ENCODE data around the gene EFEMP2. TPM values are rescaled to one million over a fixed set of nuclear protein-coding genes. Genes with fewer than 3 reads are reported as not detected.
A peak's percentile ranks its signal among the peaks of the same experiment; 100 is the strongest.

The EFEMP2 gene
- total RNA-seq, 6 experiments from 2014 or later = 5.1 to 13.9 (median 7.8) TPM

DNA sequence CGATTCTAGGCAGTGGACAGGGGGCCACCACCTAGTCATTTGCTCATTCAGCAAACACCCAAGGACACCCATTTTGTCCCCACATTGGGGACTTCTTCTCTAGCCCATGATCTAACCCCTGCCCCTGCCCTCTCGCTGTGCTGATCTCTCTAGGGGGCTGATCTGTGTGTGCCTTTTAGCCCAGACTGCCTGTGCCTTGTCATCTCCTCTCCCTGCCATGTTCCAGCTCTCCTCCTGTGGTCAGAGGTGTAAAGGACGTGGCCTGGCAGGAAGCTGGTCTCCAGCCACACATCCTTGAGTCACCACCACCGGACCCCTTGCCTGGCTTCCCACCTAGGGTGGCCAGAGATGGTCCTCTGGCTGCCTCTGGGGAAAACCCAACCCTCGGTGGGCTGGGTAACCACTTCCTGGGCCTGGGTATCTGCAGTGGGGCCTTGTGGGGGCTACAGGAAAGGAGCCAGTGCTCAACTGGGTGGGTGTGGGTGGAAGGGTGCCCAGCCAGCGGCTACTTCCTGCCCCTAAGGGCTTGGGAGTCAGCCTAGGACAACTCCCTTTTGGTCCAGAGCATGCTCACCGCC, 8.3 kb upstream of the EFEMP2 start:
- Histone ChIP-seq H3K27ac (no peak overlapping the region), H3K36me3 (peaks cover 0 to 11% (median 0%) of the 10 kb centered on the region in 4 donors), H3K4me3 (no peak overlapping the region), H3K4me1 (no peaks in the 10 kb centered on the region), H3K9me3 (no peaks in the 10 kb centered on the region), H3K27me3 (no peaks in the 10 kb centered on the region)
- no peak for ATAC-seq
- DNase-seq = no peak
- intact Hi-C loops (cut with DNase I) = loop anchor here (10.0 kb wide), 1 partner anchor 104 kb away; no protein-coding TSS in a partner anchor
- WGBS (ENCODE audit: insufficient coverage, low coverage, low lambda C conversion rate, missing lambda C conversion rate) = 92% methylated on average over 2 of the region's 7 CpGs
- TF ChIP-seq, protein P1, sequence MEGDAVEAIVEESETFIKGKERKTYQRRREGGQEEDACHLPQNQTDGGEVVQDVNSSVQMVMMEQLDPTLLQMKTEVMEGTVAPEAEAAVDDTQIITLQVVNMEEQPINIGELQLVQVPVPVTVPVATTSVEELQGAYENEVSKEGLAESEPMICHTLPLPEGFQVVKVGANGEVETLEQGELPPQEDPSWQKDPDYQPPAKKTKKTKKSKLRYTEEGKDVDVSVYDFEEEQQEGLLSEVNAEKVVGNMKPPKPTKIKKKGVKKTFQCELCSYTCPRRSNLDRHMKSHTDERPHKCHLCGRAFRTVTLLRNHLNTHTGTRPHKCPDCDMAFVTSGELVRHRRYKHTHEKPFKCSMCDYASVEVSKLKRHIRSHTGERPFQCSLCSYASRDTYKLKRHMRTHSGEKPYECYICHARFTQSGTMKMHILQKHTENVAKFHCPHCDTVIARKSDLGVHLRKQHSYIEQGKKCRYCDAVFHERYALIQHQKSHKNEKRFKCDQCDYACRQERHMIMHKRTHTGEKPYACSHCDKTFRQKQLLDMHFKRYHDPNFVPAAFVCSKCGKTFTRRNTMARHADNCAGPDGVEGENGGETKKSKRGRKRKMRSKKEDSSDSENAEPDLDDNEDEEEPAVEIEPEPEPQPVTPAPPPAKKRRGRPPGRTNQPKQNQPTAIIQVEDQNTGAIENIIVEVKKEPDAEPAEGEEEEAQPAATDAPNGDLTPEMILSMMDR (IDR thresholded peaks at IDR 0.05) = no peak
- TF ChIP-seq POLR2A (IDR thresholded peaks at IDR 0.05) = no peak

DNA sequence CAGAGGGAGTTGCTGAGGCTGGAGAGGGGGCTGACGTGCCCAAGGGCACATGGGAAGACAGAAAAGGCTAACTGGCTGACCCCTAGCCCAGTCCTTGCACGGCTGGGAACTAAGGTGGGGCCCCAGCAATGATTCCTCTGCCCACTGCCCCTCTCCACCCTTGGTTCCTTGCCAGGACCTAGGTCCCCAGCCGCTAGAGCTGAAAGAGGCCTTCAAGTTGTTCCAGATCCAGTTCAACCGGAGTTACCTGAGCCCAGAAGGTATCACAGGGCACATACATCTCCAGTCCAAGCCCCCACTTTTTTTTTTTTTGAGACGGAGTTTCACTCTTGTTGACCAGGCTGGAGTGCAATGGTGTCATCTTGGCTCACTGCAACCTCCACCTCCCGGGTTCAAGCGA, 7.4 kb upstream of the EFEMP2 start:
- 100% methylated on average over 3 of the region's 7 CpGs for WGBS (ENCODE audit: insufficient coverage, low coverage, low lambda C conversion rate, missing lambda C conversion rate)
- no peak overlapping the region for H3K4me3 ChIP-seq
- H3K36me3 ChIP-seq = peaks cover 0 to 11% (median 0%) of the 10 kb centered on the region in 4 donors
- TF ChIP-seq, protein P1 (IDR thresholded peaks at IDR 0.05) = no peak
- TF ChIP-seq POLR2A (IDR thresholded peaks at IDR 0.05) = no peak
- H3K27me3 ChIP-seq = no peaks in the 10 kb centered on the region
- H3K9me3 ChIP-seq = no peaks in the 10 kb centered on the region
- no peak for ATAC-seq
- DNase-seq = no peak
- no peak overlapping the region for H3K27ac ChIP-seq
- H3K4me1 ChIP-seq = no peaks in the 10 kb centered on the region
- intact Hi-C loops (cut with DNase I) = loop anchor here (10.0 kb wide), 1 partner anchor 105 kb away; no protein-coding TSS in a partner anchor

DNA sequence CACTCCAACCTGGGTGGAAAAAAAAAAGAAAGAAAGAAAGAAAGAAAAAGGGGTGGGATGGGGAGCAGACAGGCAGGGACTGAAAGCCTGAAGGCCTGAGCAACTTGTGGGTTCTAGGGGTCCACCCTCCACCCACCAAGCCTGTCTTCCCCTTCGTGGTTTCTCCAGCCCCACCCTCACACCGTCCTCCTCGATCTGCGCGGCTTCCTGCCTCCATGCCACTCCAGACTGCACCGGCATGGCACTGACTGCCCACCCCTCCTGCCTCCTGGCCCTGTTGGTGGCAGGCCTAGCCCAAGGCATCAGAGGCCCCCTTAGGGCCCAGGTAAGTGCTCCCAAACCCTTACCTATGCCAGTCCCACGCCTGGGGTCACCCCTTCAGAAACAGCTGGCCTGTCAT, 7.0 kb upstream of the EFEMP2 start, which contains the start of gene CTSW:
Gene CTSW (plus strand): TSS at position 221 of the 400 bp plus-strand sequence. CDS start 18 bp downstream, at position 239.
- intact Hi-C loops (cut with DNase I) = loop anchor here (10.0 kb wide), 1 partner anchor 105 kb away; no protein-coding TSS in a partner anchor
- no peak within 1 kb of the TSS for H3K4me3 ChIP-seq
- TF ChIP-seq, protein P1 (IDR thresholded peaks at IDR 0.05) = no peak
- TF ChIP-seq POLR2A (IDR thresholded peaks at IDR 0.05) = no peak

DNA sequence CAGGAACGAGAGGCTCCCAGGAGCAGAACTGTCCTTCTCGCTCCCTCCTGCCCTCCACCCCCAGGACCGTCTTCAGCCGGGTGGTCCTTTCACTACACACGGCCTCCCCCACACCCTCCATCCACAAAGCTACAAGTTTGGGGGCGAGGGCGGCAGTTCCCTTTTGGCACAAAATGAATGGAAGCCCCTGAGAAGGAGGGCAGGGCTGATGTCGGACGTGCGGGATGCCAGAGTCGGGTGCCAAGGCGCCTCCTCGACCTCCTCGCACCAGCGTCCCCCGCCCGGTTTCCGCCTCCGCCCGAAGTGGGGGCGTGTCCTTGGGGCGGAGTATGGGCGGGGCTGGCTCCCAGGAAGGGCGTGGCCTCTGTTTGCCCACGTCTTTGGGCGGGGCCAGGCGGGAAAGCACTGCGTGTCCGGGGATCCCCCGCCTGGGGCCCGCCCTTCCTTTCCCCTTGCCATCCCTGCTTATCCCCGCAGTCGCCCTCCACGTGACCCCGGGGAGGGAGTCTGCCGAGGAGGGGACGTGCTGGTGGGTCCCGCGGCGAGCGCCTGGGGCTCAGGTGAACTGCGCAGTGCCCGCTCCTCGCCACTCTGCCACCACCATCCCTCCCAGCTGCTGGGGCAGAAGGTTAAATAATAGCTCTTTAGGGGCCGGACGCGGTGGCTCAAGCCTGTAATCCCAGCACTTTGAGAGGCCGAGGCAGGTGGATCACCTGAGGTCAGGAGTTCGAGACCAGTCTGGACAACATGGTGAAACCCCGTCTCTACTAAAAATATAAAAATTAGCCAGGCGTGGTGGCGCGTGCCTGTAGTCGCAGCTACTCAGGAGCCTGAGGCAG, 937 bp upstream of the EFEMP2 start:
- intact Hi-C loops (cut with DNase I) = no loop called here
- Histone ChIP-seq H3K27ac (peak overlapping the region; percentile 56 to 88 (median 69)), H3K4me3 (peak overlapping the region; percentile 27 to 55 (median 45)), H3K36me3 (no peaks in the 10 kb centered on the region), H3K4me1 (peaks cover 0 to 9% (median 0%) of the 10 kb centered on the region in 4 donors), H3K27me3 (no peaks in the 10 kb centered on the region), H3K9me3 (no peaks in the 10 kb centered on the region)
- WGBS (ENCODE audit: insufficient coverage, low coverage, low lambda C conversion rate, missing lambda C conversion rate) = 14% methylated on average over 30 of the region's 54 CpGs
- peak; percentile 95 to 97 (median 96) for DNase-seq
- TF ChIP-seq POLR2A (IDR thresholded peaks at IDR 0.05) = peak; percentile 80
- TF ChIP-seq, protein P1 (IDR thresholded peaks at IDR 0.05) = no peak
- peak; percentile 96 to 98 (median 97) for ATAC-seq

More for the DNA sequence above, 7.0 kb upstream of the EFEMP2 start, which contains the start of gene CTSW:
- peaks cover 0 to 11% (median 0%) of the 10 kb centered on the region in 4 donors for H3K36me3 ChIP-seq
- H3K4me1 ChIP-seq = no peaks in the 10 kb centered on the region
- no peak within 1 kb of the TSS for H3K27ac ChIP-seq
- peak in 2 of 4 donors; percentile 16 to 22 for ATAC-seq
- no peak for DNase-seq
- 43% methylated on average over 1 of the region's 7 CpGs for WGBS (ENCODE audit: insufficient coverage, low coverage, low lambda C conversion rate, missing lambda C conversion rate)
- no peaks in the 10 kb centered on the region for H3K9me3 ChIP-seq
- H3K27me3 ChIP-seq = no peaks in the 10 kb centered on the region
